Tongue (tissue), 2 donors: Measurements from ENCODE around the gene SCN10A. TPM values are rescaled to one million over a fixed set of nuclear protein-coding genes. Genes with fewer than 3 reads are reported as not detected.

Source experiments
- DNase-seq: peaks from one replicate; pipeline ENCODE4 v3.0.0-alpha.2; 2015
- total RNA-seq: library from RNA; depleted of rRNA; stranded (reverse); fragments of >200 nt; gene quantifications from one replicate; pipeline ENCODE4 v1.2.3, GENCODE V29; 2014

The SCN10A gene
- total RNA-seq, 1 donor from 2014 or later: not detected

- DNase-seq: no peak
Measured at GRCh38 chr3:38773528-38773927, 42.5 kb downstream of the SCN10A start.

DNA sequence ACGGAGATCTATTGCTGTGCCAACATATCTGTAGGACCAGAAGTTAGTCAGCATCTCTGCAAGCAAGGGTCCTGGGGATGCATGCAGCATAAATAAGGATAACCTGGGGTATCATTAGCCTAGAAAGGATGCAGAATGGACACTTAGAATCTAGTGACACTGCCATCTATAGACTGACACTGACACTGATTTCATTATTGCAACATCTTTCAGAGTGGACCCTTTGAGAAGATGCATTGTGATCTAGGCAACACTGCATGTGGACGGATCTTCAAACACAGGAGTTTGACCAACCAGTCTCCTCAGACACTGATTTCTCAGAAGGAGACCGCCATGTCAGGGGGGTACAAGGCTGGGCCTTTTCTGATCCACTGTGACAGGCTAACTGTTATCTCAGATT, 52.4 kb downstream of the SCN10A start:
- DNase-seq: no peak

DNA sequence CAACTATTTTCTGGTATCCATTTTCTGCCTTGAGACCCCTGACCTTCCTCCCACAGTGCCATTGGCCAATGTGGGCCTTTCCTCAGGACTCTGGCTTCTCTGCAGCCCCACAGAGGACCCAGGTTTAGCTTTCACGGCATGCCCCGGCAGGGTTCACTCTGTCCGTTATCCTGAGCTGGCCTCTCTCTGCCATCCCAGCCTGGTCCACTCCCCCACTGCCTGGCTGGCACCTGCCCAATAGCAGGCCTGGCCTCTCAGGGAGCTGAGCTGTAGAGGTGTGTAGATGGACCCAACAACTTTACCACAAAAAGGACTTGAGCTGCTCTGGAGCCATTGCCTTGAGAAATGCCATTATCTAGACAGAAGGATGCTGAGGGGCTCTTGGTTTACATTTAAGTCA, 57.5 kb downstream of the SCN10A start:
- DNase-seq: no peak

DNA sequence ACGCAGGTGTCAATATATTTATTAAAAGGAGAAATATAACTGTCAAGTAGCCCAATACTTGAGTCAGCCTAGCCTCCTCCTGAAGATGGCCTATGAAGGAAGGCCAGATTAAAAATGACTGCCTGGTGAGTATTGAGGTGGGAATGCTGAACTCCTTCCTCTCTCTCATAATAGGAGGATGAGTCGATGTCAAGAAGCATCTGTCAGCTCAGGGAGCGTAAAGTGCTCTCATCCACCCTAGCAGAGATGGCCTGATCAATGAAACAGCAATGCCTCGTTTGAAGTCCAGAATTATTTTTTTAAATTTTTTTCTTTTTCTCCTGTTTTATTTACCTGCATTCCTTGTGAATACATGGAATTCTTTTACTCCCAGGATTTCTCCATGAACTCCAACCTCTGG, 58.3 kb downstream of the SCN10A start:
- DNase-seq: no peak

GRCh38 chr3:38756892-38757291, 59.1 kb downstream of the SCN10A start:
- DNase-seq: no peak

- DNase-seq: no peak
Measured at GRCh38 chr3:38755130-38755529, 60.9 kb downstream of the SCN10A start.

DNA sequence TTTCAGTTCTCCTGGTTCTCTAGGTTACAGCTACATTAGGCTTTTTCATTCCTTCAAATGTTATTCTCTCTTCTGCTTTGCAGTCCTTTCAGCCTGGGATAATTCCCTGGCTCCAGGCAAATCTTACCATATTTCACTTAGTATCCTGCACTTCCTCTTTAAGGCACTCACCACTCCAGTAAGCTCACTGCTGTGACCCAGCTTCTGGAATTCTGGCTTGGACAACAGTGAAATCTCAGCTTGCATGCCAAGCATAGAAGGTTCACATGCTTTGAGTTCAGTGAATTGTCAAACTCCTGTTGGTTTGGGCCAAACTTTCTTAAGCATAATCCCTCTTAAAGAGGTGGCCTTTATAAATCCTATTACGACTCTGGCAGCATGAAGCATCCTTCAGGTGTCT, 69.4 kb downstream of the SCN10A start:
- DNase-seq: no peak

GRCh38 chr3:38743043-38743442, 73.0 kb downstream of the SCN10A start:
- no peak for DNase-seq

DNA sequence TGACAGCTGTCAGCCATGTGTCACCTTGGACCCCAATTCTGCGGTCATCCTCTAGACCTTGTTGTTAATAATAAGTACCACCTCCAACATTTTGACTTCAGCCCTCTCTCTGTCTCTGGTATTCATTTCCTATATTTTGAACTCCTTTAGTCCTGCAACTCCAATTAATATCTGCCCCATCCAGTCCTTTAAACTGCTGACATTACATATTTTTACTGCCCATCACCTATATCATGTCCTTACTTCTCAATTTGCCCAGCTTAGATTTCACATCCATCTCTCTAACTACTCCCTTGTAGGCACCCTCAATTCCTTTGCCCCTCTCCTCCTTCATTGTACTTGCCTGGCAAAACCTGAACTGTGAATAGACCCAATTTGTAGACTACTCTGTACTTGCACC, 73.5 kb downstream of the SCN10A start:
- DNase-seq: no peak

GRCh38 chr3:38740537-38740936, 75.5 kb downstream of the SCN10A start:
- DNase-seq: no peak

DNA sequence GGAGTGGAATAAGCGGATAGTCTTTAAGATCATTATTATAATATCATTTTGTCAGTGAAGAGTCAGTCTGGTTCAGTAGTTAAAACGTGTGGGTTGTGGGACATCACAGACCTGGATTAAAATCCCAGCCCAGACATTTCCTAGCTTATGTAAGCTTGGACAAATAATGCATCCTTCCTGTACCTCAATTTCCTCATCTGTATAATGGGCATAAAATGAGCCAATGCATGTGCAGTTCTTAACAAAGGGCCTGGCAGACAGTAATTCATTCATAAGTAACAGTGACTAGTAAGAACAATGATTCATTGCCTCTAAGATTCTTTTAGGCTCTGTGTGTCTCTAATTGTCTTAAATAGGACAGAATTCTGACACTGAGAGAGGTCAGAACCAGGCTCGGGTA, 76.1 kb downstream of the SCN10A start:
- DNase-seq: no peak

- no peak for DNase-seq
Measured at GRCh38 chr3:38739396-38739689, 76.7 kb downstream of the SCN10A start.

GRCh38 chr3:38738630-38739395, 77.2 kb downstream of the SCN10A start:
- no peak for DNase-seq

- no peak for DNase-seq
Measured at GRCh38 chr3:38731522-38731921, 84.5 kb downstream of the SCN10A start.

GRCh38 chr3:38730281-38730680, 85.7 kb downstream of the SCN10A start:
- no peak for DNase-seq

DNA sequence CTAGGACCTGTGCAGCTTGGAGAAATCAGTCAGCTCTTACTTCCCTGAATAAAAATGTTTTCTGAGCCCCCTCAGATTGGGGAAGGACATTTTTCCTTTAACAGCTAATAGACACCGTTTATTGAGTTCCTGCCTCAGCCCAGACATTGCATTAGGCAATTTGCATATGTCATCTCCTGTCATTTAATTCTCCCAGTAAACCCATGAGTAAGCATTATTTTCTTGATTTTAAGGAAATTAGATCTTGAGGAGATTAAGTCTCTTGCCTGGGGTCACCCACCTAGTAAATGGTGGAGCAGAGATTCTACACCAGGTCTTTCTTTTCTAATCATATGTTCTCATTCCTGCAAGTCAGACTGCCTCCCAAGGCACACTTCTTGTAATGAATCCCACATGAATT, 88.0 kb downstream of the SCN10A start:
- no peak for DNase-seq

DNA sequence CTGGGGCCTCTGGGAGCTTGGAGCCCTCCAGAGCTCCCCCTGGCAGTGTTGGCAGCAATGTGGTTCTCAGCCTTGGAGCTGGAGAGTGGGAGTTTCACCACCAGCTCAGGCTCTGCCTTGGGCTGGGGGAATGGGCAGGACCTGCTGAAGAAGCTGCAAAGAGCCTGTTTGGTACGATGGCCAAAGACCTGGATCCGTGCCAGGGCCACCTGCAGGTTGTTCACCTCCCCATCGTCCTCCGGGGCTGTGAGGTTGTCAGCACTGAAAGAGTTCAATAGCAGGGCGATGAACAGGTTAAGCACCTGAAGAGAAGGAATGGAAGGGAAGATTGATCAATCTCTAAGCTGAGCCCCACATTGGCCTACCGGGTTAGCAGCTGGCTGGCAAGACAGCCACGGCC, 89.3 kb downstream of the SCN10A start:
- no peak for DNase-seq

- peak; percentile 74 for DNase-seq
Measured at GRCh38 chr3:38725726-38726419, 90.1 kb downstream of the SCN10A start.

DNA sequence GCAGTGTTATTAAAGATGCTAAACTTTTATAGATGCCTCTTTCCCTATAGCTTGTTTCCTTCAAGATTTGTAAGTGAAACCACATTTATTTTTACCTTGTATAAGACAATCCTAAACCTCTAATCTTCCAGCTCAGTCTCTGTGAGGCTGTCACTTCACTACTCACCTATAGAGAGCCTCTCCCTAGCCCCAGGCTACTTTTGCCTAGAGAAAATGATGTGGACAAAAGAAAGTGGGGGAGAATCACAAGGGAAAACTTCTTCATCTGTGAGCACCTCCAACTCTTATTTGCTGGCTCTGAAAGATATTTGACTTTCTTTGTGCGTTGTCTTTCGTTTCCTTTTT, 91.7 kb downstream of the SCN10A start:
- no peak for DNase-seq

- peak; percentile 13 for DNase-seq
Measured at GRCh38 chr3:38723569-38724391, 92.2 kb downstream of the SCN10A start.

DNA sequence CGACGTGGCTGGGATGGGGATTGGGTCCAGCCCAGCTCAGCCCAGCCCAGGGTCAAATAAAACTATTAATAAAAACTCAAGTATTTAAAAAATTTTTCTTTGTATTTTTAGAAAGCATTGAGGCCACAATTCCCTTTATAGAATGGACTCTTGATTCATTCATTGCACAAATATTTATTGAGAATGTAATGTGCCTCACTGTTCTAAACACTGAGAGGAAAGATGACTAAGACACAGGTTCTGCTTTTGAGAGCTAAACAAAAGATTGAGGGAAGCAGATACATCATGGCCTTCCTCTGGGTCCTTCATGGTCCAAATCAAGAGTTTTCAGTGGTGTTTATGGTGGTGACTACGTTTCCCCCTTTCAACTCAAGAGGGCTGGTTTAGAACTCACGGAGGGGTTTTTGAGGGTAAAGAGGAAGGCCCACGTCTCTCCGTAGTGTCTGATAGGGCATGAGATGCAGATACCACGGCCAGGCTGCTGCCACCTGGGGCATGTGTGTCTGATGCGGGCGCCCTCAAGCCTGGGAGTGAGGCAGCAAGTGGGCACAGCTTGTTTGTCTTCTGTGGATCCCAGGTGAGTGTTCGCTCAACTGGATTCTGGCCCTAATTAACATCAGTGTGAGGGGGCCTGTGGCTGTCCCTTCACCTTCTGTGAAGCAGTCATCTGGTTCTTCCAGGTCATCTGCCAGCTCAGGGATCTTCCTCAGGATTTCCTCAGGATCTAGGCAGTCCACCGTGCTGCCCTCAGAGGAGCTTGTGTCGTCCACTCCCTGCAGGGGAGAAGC, 93.0 kb downstream of the SCN10A start:
- DNase-seq: no peak

- no peak for DNase-seq
Measured at GRCh38 chr3:38721207-38721772, 94.7 kb downstream of the SCN10A start.
